ENCODE measurements around the gene PATZ1. TPM values are rescaled to one million over a fixed set of nuclear protein-coding genes. Genes with fewer than 3 reads are reported as not detected.
A peak's percentile ranks its signal among the peaks of the same experiment; 100 is the strongest.

PATZ1 gene
- total and polyA plus RNA-seq, 2 of the 8 experiments (the other 6 are each of a cell fraction or from before 2014, with no cell fraction given), result 62.1 to 70.9 TPM

- TF ChIP-seq KDM1A (IDR thresholded peaks at IDR 0.05; ENCODE audit: borderline replicate concordance, low read length) (no peak), CTCF (IDR thresholded peaks at IDR 0.05; ENCODE audit: control extremely low read depth in 1 of 3, insufficient read depth in 1 of 3, low read depth in 1 of 3, low read length in 3 of 3) (peak; percentile 69 to 87 (median 76)), JUN (IDR thresholded peaks at IDR 0.05; ENCODE audit: low read depth, low read length) (no peak), POU5F1 (IDR thresholded peaks at IDR 0.05; ENCODE audit: low read depth, low read length) (no peak), GTF2F1 (IDR thresholded peaks at IDR 0.05; ENCODE audit: borderline replicate concordance, low read depth, low read length) (no peak), E2F6 (IDR thresholded peaks at IDR 0.05) (no peak), CEBPB (IDR thresholded peaks at IDR 0.05; ENCODE audit: low read depth, low read length) (0 out of 2 replicates have a peak, but pooled peaks have one; percentile 5)
These were observed 32.6 kb downstream of the PATZ1 start (continued) for GRCh38 chr22:31313366-31314147.
